CD4-positive, alpha-beta T cell treated with Interleukin-4 for 1 hour (primary cell): ENCODE measurements around the gene SNTG2.
"Not testable (repeated sequence)": the region's sequence is repeated elsewhere in the genome, so short reads cannot be mapped to it uniquely, and the experiment has no call there.

ENCODE experiments used
- DNase-seq, 2 donors: peaks; one replicate each; pipeline ENCODE4 v3.0.0-alpha.2; 2020 to 2022

SNTG2 gene

GRCh38 chr2:1060372-1060771 is 109.7 kb downstream of the SNTG2 start:
- no peak for DNase-seq

GRCh38 chr2:1060987-1061386 is 110.3 kb downstream of the SNTG2 start:
- DNase-seq = no peak

- DNase-seq = no peak
These were observed 117.6 kb downstream of the SNTG2 start for GRCh38 chr2:1068241-1068640.

- no peak for DNase-seq
These were observed 118.2 kb downstream of the SNTG2 start for GRCh38 chr2:1068822-1069221.

GRCh38 chr2:1069847-1070246 is 119.2 kb downstream of the SNTG2 start:
- no peak for DNase-seq

GRCh38 chr2:1070601-1071000 is 120.0 kb downstream of the SNTG2 start:
- no peak for DNase-seq

GRCh38 chr2:1071650-1072049 is 121.0 kb downstream of the SNTG2 start:
- no peak for DNase-seq

- DNase-seq = no peak
These were observed 121.6 kb downstream of the SNTG2 start for GRCh38 chr2:1072250-1072649.

GRCh38 chr2:1077911-1078310 is 127.3 kb downstream of the SNTG2 start:
- DNase-seq = no peak

GRCh38 chr2:1078326-1078725 is 127.7 kb downstream of the SNTG2 start:
- DNase-seq = no peak

GRCh38 chr2:1079873-1080799 is 129.5 kb downstream of the SNTG2 start:
- no peak for DNase-seq

GRCh38 chr2:1081451-1082225 is 131.0 kb downstream of the SNTG2 start:
- DNase-seq = no peak

GRCh38 chr2:1082456-1083205 is 132.0 kb downstream of the SNTG2 start:
- DNase-seq = no peak

- DNase-seq = no peak
These were observed 137.7 kb downstream of the SNTG2 start for GRCh38 chr2:1088192-1088860.

GRCh38 chr2:1088940-1089339 is 138.3 kb downstream of the SNTG2 start:
- DNase-seq = no peak

- DNase-seq = no peak
These were observed 141.4 kb downstream of the SNTG2 start for GRCh38 chr2:1091895-1092585.

- not testable (repeated sequence) for DNase-seq
These were observed 143.0 kb downstream of the SNTG2 start for GRCh38 chr2:1093668-1094067.

- no peak for DNase-seq
These were observed 146.5 kb downstream of the SNTG2 start for GRCh38 chr2:1097101-1097500.

- DNase-seq = no peak
These were observed 148.8 kb downstream of the SNTG2 start for GRCh38 chr2:1099418-1099817.

- DNase-seq = no peak
These were observed 150.5 kb downstream of the SNTG2 start for GRCh38 chr2:1101011-1101782.

- no peak for DNase-seq
These were observed 151.4 kb downstream of the SNTG2 start for GRCh38 chr2:1101982-1102590.
